Right atrium auricular region (tissue), 2 donors: ENCODE results near the gene FXYD5. TPM values are rescaled to one million over a fixed set of nuclear protein-coding genes. Genes with fewer than 3 reads are reported as not detected.
"Not testable (repeated sequence)": the region's sequence is repeated elsewhere in the genome, so short reads cannot be mapped to it uniquely, and the experiment has no call there.

Experiments used
- DNase-seq: peaks from one replicate; pipeline ENCODE4 v3.0.0-alpha.2; 2019; ENCODE audit warnings: low spot score
- H3K27ac ChIP-seq, 2 donors: fragments of 200-600 bp; sonication (generic); 1 replicate in 1 of 2; 2 replicates in 1 of 2; pipeline ENCODE4 v1.5.1; 2016 to 2019
- H3K27me3 ChIP-seq, 2 donors: fragments of 200-600 bp; sonication (generic); one replicate each; pipeline versions ENCODE4 v1.5.1 to v1.6.0; 2017 to 2019
- H3K36me3 ChIP-seq: fragments of 200-600 bp; sonication (generic); one replicate; pipeline ENCODE4 v1.5.1; 2016
- H3K4me1 ChIP-seq, 2 donors: fragments of 200-600 bp; sonication (generic); one replicate each; pipeline versions ENCODE4 v1.5.1 to v1.6.0; 2017 to 2019
- H3K4me3 ChIP-seq, 2 donors: fragments of 200-600 bp; sonication (generic); 1 replicate in 1 of 2; 2 replicates in 1 of 2; pipeline ENCODE4 v1.5.1; 2017 to 2019; ENCODE audit warnings: mild to moderate bottlenecking in 1 of 2, moderate library complexity in 1 of 2
- H3K9me3 ChIP-seq, 2 donors: fragments of 200-600 bp; sonication (generic); one replicate each; pipeline ENCODE4 v1.5.1; 2019
- CTCF ChIP-seq, 2 donors: fragments of 200-600 bp; sonication (generic); IDR thresholded peaks; one replicate each; pipeline ENCODE4 v1.5.1; 2019; ENCODE audit warnings: antibody characterized with exemption in 2 of 2
- total RNA-seq, 2 donors: library from RNA; depleted of rRNA; stranded (reverse); fragments of >200 nt; gene quantifications; one replicate each; pipeline ENCODE4 v1.1.0, GENCODE V29; 2016

FXYD5 gene
- total RNA-seq, 2 donors from 2014 or later: 31.3 to 77.7 TPM

- Histone ChIP-seq H3K27ac (peak overlapping the region; percentile 1 to 40), H3K4me3 (peak overlapping the region in 1 of 2 donors; percentile 18), H3K4me1 (peaks cover 0 to 42% of the 10 kb centered on the region in 2 donors), H3K9me3 (no peaks in the 10 kb centered on the region), H3K36me3 (no peaks in the 10 kb centered on the region), H3K27me3 (no peaks in the 10 kb centered on the region)
- no peak for DNase-seq
- TF ChIP-seq CTCF (IDR thresholded peaks at IDR 0.05): no peak
These were observed 27.9 kb upstream of the FXYD5 start for GRCh38 chr19:35126624-35126959.

DNA sequence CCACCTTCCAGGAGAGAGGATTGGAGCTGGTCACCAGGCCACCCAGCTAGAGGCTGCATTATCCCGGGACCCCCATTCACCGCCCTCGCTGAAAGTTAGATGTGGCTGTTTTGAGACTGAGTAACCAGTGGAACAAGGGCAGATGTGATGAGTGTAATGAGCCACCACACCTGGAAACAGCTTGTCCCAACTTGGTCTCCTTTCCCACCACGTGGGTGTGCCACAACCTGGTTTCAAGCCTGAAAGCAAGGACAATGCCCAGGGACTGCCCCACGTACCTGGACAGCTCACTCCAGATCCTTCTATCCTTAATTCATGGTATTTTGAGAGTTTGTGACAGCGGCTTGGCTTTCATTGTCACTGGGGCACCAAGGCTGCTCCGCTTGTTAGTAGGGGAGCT lies 26.7 kb upstream of the FXYD5 start:
- DNase-seq: no peak
- Histone ChIP-seq H3K4me1 (peaks cover 0 to 35% of the 10 kb centered on the region in 2 donors), H3K27me3 (no peaks in the 10 kb centered on the region), H3K4me3 (no peak overlapping the region), H3K27ac (no peak overlapping the region), H3K36me3 (no peaks in the 10 kb centered on the region), H3K9me3 (no peaks in the 10 kb centered on the region)
- no peak for TF ChIP-seq CTCF (IDR thresholded peaks at IDR 0.05)

DNA sequence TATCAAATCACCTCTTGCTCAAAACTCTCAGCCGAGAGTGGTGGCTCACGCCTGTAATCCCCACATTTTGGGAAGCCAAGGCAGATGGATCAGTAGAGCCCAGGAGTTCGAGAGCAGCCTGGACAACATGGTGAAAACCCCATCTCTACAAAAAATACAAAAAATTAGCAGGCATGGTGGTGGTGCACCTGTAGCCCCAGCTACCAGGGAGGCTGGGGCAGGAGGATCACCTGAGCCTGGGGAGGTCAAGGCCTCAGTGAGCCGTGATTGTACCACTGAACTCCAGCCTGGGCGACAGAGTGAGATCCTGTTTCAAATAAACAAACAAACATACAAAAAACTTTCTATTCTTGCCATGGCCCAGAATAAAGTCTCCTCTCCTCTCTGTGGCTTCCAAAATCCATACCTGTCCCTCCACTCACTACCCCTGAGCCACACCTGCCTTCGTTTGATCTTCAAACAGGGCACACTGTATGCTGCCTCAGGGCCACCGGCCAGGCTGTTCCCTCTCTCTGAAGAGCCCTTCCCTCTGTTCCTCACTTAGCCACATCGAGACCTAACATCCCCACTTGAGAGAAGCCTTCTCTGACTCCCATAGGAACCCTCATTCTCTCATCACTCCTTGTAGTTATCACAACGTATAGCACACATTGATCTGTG lies 26.0 kb upstream of the FXYD5 start:
- Histone ChIP-seq H3K9me3 (no peaks in the 10 kb centered on the region), H3K36me3 (no peaks in the 10 kb centered on the region), H3K27me3 (no peaks in the 10 kb centered on the region), H3K4me1 (peaks cover 0 to 28% of the 10 kb centered on the region in 2 donors), H3K27ac (no peak overlapping the region), H3K4me3 (no peak overlapping the region)
- TF ChIP-seq CTCF (IDR thresholded peaks at IDR 0.05): no peak
- no peak for DNase-seq

DNA sequence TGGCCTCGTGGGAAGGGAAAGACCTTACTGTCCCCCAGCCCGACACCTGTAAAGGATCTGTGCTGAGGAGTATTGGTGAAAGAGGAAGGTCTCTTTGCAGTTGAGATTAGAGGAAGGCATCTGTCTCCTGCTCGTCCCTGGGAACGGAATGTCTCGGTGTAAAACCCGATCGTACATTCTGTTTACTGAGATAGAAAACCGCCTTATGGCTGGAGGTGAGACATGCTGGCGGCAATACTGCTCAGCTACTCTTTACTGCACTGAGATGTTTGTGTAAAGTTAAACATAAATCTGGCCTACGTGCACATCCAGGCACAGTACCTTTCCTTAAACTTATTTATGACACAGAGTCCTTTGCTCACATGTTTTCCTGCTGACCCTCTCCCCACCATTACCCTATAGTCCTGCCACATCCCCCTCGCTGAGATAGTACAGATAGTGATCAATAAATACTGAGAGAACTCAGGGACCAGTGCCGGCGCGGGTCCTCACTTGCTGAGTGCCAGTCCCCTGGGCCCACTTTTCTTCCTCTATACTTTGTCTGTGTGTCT lies 24.7 kb upstream of the FXYD5 start:
- not testable (repeated sequence) for H3K9me3 ChIP-seq, DNase-seq, H3K36me3 ChIP-seq, H3K4me3 ChIP-seq, H3K27me3 ChIP-seq
- Histone ChIP-seq H3K27ac (peak overlapping the region in 1 of 2 donors; percentile 43), H3K4me1 (peaks cover 0 to 28% of the 10 kb centered on the region in 2 donors)

DNA sequence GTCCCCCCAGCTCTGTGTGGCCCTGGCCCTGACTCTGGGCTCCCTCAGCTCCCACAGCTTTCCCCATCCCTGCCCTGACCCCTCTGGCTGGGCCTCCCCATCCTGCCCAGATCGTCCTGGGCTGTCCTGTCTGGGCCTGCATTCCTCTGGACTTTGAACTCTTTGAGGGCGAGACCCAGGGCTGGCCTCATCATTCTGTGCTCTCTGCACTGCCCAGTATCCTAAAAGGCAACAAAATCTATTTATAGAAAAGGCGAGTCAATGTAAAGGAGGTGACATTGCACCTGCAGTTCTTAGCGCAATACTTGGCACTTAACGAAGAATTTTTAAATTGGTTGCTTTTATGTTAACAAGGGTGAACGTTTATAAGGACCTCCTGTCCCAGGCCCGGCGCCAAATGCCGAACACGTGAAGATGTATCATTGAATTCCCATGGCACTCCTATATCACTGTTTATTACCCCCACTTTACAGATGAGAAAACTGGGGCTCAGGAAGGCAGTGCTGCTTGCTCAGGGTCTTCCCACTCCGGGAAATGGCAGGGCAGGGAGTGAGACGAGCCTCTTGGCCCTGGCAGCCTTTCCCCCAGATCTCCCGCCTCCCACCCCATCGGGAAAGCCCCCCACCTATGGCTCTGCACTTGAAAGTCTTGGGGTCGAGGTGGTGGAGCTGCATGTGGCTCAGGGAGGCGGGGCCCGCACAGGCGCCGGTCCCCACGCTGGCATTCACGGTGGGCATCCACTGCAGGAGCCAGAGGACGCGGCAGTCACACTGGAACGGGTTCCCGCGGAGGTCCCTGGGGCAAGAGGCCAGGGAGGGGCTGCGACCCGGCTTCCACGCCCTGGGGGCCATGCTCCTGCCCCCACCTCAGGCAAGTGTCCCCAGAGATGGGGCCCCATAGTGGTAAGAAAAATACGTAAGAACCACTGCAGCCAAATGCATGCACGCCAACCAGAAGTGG lies 23.5 kb upstream of the FXYD5 start:
- Histone ChIP-seq H3K4me1 (peaks cover 0 to 26% of the 10 kb centered on the region in 2 donors), H3K27ac (peak overlapping the region in 1 of 2 donors; percentile 43), H3K4me3 (no peak overlapping the region), H3K27me3 (no peaks in the 10 kb centered on the region), H3K36me3 (no peaks in the 10 kb centered on the region), H3K9me3 (no peaks in the 10 kb centered on the region)
- no peak for TF ChIP-seq CTCF (IDR thresholded peaks at IDR 0.05)
- DNase-seq: no peak

DNA sequence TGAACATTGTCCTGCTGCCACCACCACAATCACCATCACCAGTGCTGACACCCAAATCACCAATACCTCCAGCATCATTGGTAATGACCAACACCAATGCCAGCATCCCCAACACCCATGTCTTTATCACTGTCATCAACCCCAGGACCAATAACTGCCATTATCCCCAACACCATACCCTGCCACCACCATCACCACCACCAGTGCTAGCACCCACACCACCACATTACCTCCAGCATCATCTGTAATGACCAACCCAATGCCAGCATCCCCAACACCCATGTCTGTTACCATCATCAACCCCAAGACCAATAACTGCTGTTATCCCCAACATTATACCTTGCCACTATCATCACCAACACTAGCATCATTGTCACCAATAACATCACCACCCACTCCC lies 22.3 kb upstream of the FXYD5 start:
- Histone ChIP-seq H3K4me3 (no peak overlapping the region), H3K27me3 (no peaks in the 10 kb centered on the region), H3K4me1 (peaks cover 0 to 35% of the 10 kb centered on the region in 2 donors), H3K27ac (no peak overlapping the region), H3K36me3 (no peaks in the 10 kb centered on the region), H3K9me3 (no peaks in the 10 kb centered on the region)
- DNase-seq: no peak
- TF ChIP-seq CTCF (IDR thresholded peaks at IDR 0.05): no peak
